Omental fat pad (tissue), 4 donors: Measurements from ENCODE around the gene CYTIP. TPM values are rescaled to one million over a fixed set of nuclear protein-coding genes. Genes with fewer than 3 reads are reported as not detected.

Experiments
- ATAC-seq: fragments of 150-250 bp; one replicate; pipeline ENCODE4 v1.9.1; 2016; ENCODE audit warnings: mild to moderate bottlenecking, moderate library complexity; ENCODE audit not compliant: low FRiP score
- DNase-seq: peaks from one replicate; pipeline ENCODE4 v3.0.0-alpha.2; 2019; ENCODE audit warnings: low spot score
- CTCF ChIP-seq, 3 donors: fragments of 450-650 bp; IDR thresholded peaks; one replicate each; pipeline ENCODE4 v1.5.1; 2016 to 2017; ENCODE audit warnings: antibody characterized with exemption in 3 of 3, mild to moderate bottlenecking in 3 of 3, moderate library complexity in 2 of 3
- total RNA-seq, 4 donors: library from RNA; depleted of rRNA; stranded (reverse); fragments of >200 nt; gene quantifications; one replicate each; pipeline ENCODE4 v1.1.0, GENCODE V29; 2016

The CYTIP gene
- total RNA-seq, 4 donors from 2014 or later = 13.4 to 26.1 (median 17.5) TPM

GRCh38 chr2:157427003-157427921 is 16.6 kb downstream of the CYTIP start:
- ATAC-seq (no peak), DNase-seq (no peak)
- no peak for TF ChIP-seq CTCF (IDR thresholded peaks at IDR 0.05)

- ATAC-seq (no peak), DNase-seq (no peak)
- TF ChIP-seq CTCF (IDR thresholded peaks at IDR 0.05) = no peak
Observed at GRCh38 chr2:157426477-157426994, 17.4 kb downstream of the CYTIP start.

GRCh38 chr2:157424374-157424773 is 19.5 kb downstream of the CYTIP start:
- ATAC-seq (no peak), DNase-seq (no peak)
- no peak for TF ChIP-seq CTCF (IDR thresholded peaks at IDR 0.05)

- TF ChIP-seq CTCF (IDR thresholded peaks at IDR 0.05) = no peak
- no peak for DNase-seq
- ATAC-seq = no peak
Observed at GRCh38 chr2:157421964-157422363, 21.9 kb downstream of the CYTIP start.

GRCh38 chr2:157421331-157421944 is 22.5 kb downstream of the CYTIP start:
- DNase-seq = no peak
- TF ChIP-seq CTCF (IDR thresholded peaks at IDR 0.05) = no peak
- no peak for ATAC-seq

- no peak for DNase-seq
- ATAC-seq = peak; percentile 48
- TF ChIP-seq CTCF (IDR thresholded peaks at IDR 0.05) = no peak
Observed at GRCh38 chr2:157420771-157421323, 23.0 kb downstream of the CYTIP start.
